GM23338 (cell line): ENCODE measurements around the gene HOXD8. TPM values are rescaled to one million over a fixed set of nuclear protein-coding genes. Genes with fewer than 3 reads are reported as not detected.

Experiments used
- ATAC-seq: fragments of 200-7000 bp; cut with Tn5 transposase; 3 replicates; pipeline ENCODE4 v1.9.1; 2020
- DNase-seq: peaks from one replicate; pipeline ENCODE4 v3.0.0-alpha.2; 2015; ENCODE audit warnings: low spot score
- H2AFZ ChIP-seq: fragments of 200-600 bp; sonication (generic); 2 replicates; pipeline ENCODE4 v1.8.0; 2016; ENCODE audit warnings: antibody characterized with exemption, mild to moderate bottlenecking, moderate library complexity
- H3F3A ChIP-seq: fragments of 200-600 bp; sonication (generic); replicated peaks from 2 replicates; pipeline ENCODE4 v1.8.0; 2017; ENCODE audit warnings: antibody characterized with exemption, mixed run types, low read depth
- H3K27ac ChIP-seq: fragments of 200-600 bp; sonication (generic); 2 replicates; pipeline ENCODE4 v1.6.1; 2016; ENCODE audit warnings: low read depth
- H3K27me3 ChIP-seq: fragments of 200-600 bp; sonication (generic); 2 replicates; pipeline ENCODE4 v1.8.0; 2016; ENCODE audit warnings: mild to moderate bottlenecking, mixed run types, moderate library complexity; ENCODE audit not compliant: insufficient read depth
- H3K36me3 ChIP-seq: fragments of 200-600 bp; sonication (generic); 2 replicates; pipeline ENCODE4 v1.8.0; 2016; ENCODE audit warnings: mild to moderate bottlenecking; ENCODE audit not compliant: insufficient read depth
- H3K4me1 ChIP-seq: fragments of 200-600 bp; sonication (generic); 2 replicates; pipeline ENCODE4 v1.8.0; 2016; ENCODE audit warnings: mild to moderate bottlenecking, moderate library complexity; ENCODE audit not compliant: insufficient read depth
- H3K4me2 ChIP-seq: fragments of 200-600 bp; sonication (generic); 2 replicates; pipeline ENCODE4 v1.7.1; 2017; ENCODE audit warnings: mixed run types
- H3K4me3 ChIP-seq: fragments of 200-600 bp; sonication (generic); 2 replicates; pipeline ENCODE4 v1.6.1; 2016; ENCODE audit warnings: mixed run types
- H3K79me2 ChIP-seq: fragments of 200-600 bp; sonication (generic); replicated peaks from 2 replicates; pipeline ENCODE4 v1.8.0; 2017; ENCODE audit warnings: mild to moderate bottlenecking; ENCODE audit not compliant: insufficient read depth
- H3K9me2 ChIP-seq: fragments of 200-600 bp; sonication (generic); 2 replicates; pipeline ENCODE4 v1.8.0; 2017; ENCODE audit not compliant: insufficient read depth
- H4K20me1 ChIP-seq: fragments of 200-600 bp; sonication (generic); replicated peaks from 2 replicates; pipeline ENCODE4 v1.8.0; 2017; ENCODE audit warnings: mild to moderate bottlenecking; ENCODE audit not compliant: insufficient read depth
- H3K27ac Mint-ChIP-seq: 2 replicates; pipeline ENCODE4 v1.8.0; 2020; ENCODE audit warnings: inconsistent platforms, mild to moderate bottlenecking, moderate library complexity, mixed read lengths
- H3K27me3 Mint-ChIP-seq: 3 replicates; pipeline ENCODE4 v1.8.0; 2022; ENCODE audit warnings: low read depth, mild to moderate bottlenecking, moderate library complexity, mixed read lengths, inconsistent platforms; ENCODE audit not compliant: insufficient read depth, poor library complexity
- H3K36me3 Mint-ChIP-seq: 3 replicates; pipeline ENCODE4 v1.8.0; 2021; ENCODE audit warnings: low read depth, mild to moderate bottlenecking, inconsistent platforms, moderate library complexity, mixed read lengths
- H3K4me1 Mint-ChIP-seq: 3 replicates; pipeline ENCODE4 v1.8.0; 2020; ENCODE audit warnings: mild to moderate bottlenecking, inconsistent platforms, mixed read lengths
- H3K4me3 Mint-ChIP-seq: 3 replicates; pipeline ENCODE4 v1.8.0; 2021; ENCODE audit warnings: moderate library complexity, mild to moderate bottlenecking, inconsistent platforms, mixed read lengths
- H3K9me3 Mint-ChIP-seq: 3 replicates; pipeline ENCODE4 v1.8.0; 2020; ENCODE audit warnings: moderate library complexity, mild to moderate bottlenecking, inconsistent platforms, mixed read lengths
- EZH2 ChIP-seq: fragments of 200-600 bp; sonication (generic); IDR thresholded peaks from one replicate; pipeline ENCODE4 v1.8.0; 2017; ENCODE audit warnings: antibody characterized with exemption, mild to moderate bottlenecking, low read depth; ENCODE audit not compliant: unreplicated experiment
- EZH2phosphoT487 ChIP-seq: fragments of 200-600 bp; sonication (generic); IDR thresholded peaks from one replicate; pipeline ENCODE4 v1.8.1; 2018; ENCODE audit warnings: antibody characterized with exemption; ENCODE audit not compliant: unreplicated experiment
- NANOG ChIP-seq: IDR thresholded peaks from 2 replicates; pipeline ENCODE4 v1.6.1; 2016; ENCODE audit warnings: antibody characterized with exemption, borderline replicate concordance
- POLR2AphosphoS5 ChIP-seq: IDR thresholded peaks from 2 replicates; pipeline ENCODE4 v1.6.1; 2016; ENCODE audit warnings: antibody characterized with exemption, low read depth
- STAT1 ChIP-seq: IDR thresholded peaks from one replicate; pipeline ENCODE4 v1.6.1; 2016; ENCODE audit warnings: antibody characterized with exemption; ENCODE audit not compliant: unreplicated experiment
- polyA plus RNA-seq: library from polyadenylated mRNA; unstranded; fragments of >200 nt; fragmentation: Nextera tagmentation; extraction: Ambion mirVana; gene quantifications from 2 replicates; pipeline ENCODE4 v1.2.1, GENCODE V29; 2016
- total RNA-seq: library from RNA; depleted of rRNA; stranded (reverse); fragments of >200 nt; shearing (Covaris generic); gene quantifications from 2 replicates; pipeline ENCODE4 v1.2.3, GENCODE V29; 2014
- TF ChIP-seq, protein P1 (sequence below): fragments of 250-450 bp; sonication (Bioruptor Pico); IDR thresholded peaks from 2 replicates; pipeline ENCODE4 v1.5.0; 2020; ENCODE audit warnings: mild to moderate bottlenecking, moderate library complexity
- TF ChIP-seq, protein P2 (sequence below): IDR thresholded peaks from 2 replicates; pipeline ENCODE4 v1.6.1; 2016; ENCODE audit warnings: antibody characterized with exemption

The HOXD8 gene
- total and polyA plus RNA-seq, 2 experiments from 2014 or later: not detected

DNA sequence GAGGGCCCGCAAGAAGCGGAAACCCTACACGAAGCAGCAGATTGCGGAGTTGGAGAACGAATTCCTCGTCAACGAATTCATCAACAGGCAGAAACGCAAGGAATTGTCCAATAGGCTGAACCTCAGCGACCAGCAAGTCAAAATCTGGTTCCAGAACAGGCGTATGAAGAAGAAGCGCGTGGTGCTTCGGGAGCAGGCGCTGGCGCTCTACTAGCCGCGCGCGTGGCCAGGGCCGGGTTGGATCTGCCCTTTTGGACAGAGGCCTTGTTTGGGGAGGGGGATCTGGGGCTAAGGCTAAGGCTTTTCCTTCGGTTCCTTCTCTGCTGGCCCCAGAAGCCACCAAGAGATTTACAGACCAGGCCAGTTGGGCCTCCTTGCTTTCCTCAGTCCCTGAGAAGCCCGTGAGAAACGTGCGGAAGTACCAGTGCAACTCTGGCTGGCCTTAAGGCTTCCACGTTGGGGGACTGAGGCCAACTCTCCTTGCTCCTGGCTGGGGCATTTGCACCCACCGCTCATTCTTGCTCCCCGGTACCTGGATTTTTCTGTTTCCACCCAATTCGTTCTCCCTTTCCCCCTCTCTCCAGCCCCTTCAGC, 28.9 kb upstream of the HOXD8 start:
- Histone ChIP-seq H3K9me2 (no peaks in the 10 kb centered on the region), H3K36me3 (no peaks in the 10 kb centered on the region; the same call in 1 of the 2 replicates), H3K4me1 (peaks cover 64% of the 10 kb centered on the region), H3K4me2 (peak overlapping the region; percentile 94), H3K27ac (no peak overlapping the region), H3K27me3 (peaks cover 94% of the 10 kb centered on the region), H3K4me3 (peak overlapping the region; percentile 46; the same call in 1 of the 2 replicates), H3K79me2 (no peaks in the 10 kb centered on the region), H3F3A (peaks cover 30% of the 10 kb centered on the region), H2AFZ (peak overlapping the region; percentile 59; the same call in 1 of the 2 replicates), H4K20me1 (peaks cover 40% of the 10 kb centered on the region)
- no peak for ATAC-seq
- H3K27ac Mint-ChIP-seq: no peak overlapping the region
- peaks cover 3% of the 10 kb centered on the region; the same call in 1 of the 3 replicates for H3K9me3 Mint-ChIP-seq
- H3K4me3 Mint-ChIP-seq: peak overlapping the region; percentile 43; the same call in 2 of the 3 replicates
- peaks cover 48% of the 10 kb centered on the region for H3K4me1 Mint-ChIP-seq
- no peaks in the 10 kb centered on the region for H3K36me3 Mint-ChIP-seq
- peak; percentile 53 for DNase-seq
- TF ChIP-seq, protein P1, sequence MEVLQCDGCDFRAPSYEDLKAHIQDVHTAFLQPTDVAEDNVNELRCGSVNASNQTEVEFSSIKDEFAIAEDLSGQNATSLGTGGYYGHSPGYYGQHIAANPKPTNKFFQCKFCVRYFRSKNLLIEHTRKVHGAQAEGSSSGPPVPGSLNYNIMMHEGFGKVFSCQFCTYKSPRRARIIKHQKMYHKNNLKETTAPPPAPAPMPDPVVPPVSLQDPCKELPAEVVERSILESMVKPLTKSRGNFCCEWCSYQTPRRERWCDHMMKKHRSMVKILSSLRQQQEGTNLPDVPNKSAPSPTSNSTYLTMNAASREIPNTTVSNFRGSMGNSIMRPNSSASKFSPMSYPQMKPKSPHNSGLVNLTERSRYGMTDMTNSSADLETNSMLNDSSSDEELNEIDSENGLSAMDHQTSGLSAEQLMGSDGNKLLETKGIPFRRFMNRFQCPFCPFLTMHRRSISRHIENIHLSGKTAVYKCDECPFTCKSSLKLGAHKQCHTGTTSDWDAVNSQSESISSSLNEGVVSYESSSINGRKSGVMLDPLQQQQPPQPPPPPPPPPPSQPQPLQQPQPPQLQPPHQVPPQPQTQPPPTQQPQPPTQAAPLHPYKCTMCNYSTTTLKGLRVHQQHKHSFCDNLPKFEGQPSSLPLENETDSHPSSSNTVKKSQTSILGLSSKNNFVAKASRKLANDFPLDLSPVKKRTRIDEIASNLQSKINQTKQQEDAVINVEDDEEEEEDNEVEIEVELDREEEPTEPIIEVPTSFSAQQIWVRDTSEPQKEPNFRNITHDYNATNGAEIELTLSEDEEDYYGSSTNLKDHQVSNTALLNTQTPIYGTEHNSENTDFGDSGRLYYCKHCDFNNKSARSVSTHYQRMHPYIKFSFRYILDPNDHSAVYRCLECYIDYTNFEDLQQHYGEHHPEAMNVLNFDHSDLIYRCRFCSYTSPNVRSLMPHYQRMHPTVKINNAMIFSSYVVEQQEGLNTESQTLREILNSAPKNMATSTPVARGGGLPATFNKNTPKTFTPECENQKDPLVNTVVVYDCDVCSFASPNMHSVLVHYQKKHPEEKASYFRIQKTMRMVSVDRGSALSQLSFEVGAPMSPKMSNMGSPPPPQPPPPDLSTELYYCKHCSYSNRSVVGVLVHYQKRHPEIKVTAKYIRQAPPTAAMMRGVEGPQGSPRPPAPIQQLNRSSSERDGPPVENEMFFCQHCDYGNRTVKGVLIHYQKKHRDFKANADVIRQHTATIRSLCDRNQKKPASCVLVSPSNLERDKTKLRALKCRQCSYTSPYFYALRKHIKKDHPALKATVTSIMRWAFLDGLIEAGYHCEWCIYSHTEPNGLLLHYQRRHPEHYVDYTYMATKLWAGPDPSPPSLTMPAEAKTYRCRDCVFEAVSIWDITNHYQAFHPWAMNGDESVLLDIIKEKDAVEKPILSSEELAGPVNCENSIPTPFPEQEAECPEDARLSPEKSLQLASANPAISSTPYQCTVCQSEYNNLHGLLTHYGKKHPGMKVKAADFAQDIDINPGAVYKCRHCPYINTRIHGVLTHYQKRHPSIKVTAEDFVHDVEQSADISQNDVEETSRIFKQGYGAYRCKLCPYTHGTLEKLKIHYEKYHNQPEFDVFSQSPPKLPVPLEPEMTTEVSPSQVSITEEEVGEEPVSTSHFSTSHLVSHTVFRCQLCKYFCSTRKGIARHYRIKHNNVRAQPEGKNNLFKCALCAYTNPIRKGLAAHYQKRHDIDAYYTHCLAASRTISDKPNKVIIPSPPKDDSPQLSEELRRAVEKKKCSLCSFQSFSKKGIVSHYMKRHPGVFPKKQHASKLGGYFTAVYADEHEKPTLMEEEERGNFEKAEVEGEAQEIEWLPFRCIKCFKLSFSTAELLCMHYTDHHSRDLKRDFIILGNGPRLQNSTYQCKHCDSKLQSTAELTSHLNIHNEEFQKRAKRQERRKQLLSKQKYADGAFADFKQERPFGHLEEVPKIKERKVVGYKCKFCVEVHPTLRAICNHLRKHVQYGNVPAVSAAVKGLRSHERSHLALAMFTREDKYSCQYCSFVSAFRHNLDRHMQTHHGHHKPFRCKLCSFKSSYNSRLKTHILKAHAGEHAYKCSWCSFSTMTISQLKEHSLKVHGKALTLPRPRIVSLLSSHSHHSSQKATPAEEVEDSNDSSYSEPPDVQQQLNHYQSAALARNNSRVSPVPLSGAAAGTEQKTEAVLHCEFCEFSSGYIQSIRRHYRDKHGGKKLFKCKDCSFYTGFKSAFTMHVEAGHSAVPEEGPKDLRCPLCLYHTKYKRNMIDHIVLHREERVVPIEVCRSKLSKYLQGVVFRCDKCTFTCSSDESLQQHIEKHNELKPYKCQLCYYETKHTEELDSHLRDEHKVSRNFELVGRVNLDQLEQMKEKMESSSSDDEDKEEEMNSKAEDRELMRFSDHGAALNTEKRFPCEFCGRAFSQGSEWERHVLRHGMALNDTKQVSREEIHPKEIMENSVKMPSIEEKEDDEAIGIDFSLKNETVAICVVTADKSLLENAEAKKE: no peak
- TF ChIP-seq POLR2AphosphoS5 (no peak), EZH2phosphoT487 (peak; percentile 87), NANOG (no peak), EZH2 (peak; percentile 98), STAT1 (no peak)
- TF ChIP-seq, protein P2, sequence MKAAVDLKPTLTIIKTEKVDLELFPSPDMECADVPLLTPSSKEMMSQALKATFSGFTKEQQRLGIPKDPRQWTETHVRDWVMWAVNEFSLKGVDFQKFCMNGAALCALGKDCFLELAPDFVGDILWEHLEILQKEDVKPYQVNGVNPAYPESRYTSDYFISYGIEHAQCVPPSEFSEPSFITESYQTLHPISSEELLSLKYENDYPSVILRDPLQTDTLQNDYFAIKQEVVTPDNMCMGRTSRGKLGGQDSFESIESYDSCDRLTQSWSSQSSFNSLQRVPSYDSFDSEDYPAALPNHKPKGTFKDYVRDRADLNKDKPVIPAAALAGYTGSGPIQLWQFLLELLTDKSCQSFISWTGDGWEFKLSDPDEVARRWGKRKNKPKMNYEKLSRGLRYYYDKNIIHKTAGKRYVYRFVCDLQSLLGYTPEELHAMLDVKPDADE: no peak
- H3K27me3 Mint-ChIP-seq: peaks cover 99% of the 10 kb centered on the region
